SH-SY5Y (cell line): ENCODE data around the gene CCT5.

Experiments
- GATA2 ChIP-seq: IDR thresholded peaks from 2 replicates; pipeline ENCODE4 v1.6.1; 2011; ENCODE audit warnings: mild to moderate bottlenecking, low read depth, low read length
- GATA3 ChIP-seq: IDR thresholded peaks from 2 replicates; pipeline ENCODE4 v1.6.1; 2011; ENCODE audit warnings: low read depth, mild to moderate bottlenecking, low read length, moderate library complexity

DNA sequence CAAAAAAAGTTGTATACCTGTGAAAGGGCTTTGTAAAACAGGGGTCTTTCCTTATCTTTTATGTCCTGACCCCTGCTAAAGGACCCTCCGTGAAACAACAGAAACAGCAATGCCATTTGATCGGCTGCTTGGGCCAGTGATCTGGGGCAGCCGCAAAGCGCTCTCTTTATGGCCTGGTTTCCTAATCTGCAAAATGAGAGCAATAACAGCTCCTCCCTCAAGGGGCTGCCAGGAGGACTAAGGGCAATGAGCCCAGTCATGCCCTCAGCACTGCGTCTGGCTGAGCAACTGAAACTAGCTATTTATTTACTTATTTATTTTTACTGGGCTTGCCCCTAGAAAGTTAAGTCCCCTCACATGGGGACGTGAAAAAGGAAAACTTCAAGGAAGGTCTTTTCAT, 39.3 kb downstream of the CCT5 start:
- TF ChIP-seq GATA2 (no peak), GATA3 (no peak)
